Measurements from ENCODE around the gene TK1.

- no peak for TF ChIP-seq CTCF (conservative IDR thresholded peaks at IDR 0.05; ENCODE audit: low read depth, low read length)
- TF ChIP-seq EZH2phosphoT487 (IDR thresholded peaks at IDR 0.05; ENCODE audit: borderline replicate concordance, low read length): no peak
Measured at GRCh38 chr17:78223061-78223460, 36.2 kb upstream of the TK1 start.

All from PC-3 (cell line).